ENCODE data around the gene MPV17L2. TPM values are rescaled to one million over a fixed set of nuclear protein-coding genes. Genes with fewer than 3 reads are reported as not detected.

MPV17L2 gene
- total RNA-seq, 6 experiments from 2014 or later, result 6.5 to 26.4 (median 7.5) TPM

- Histone ChIP-seq H3K27ac (no peak overlapping the region), H3K36me3 (no peaks in the 10 kb centered on the region), H3K9me3 (no peaks in the 10 kb centered on the region), H3K4me1 (peaks cover 0 to 11% (median 2%) of the 10 kb centered on the region in 4 donors), H3K4me3 (no peak overlapping the region), H3K27me3 (peaks cover 0 to 8% of the 10 kb centered on the region in 2 donors)
- no peak for ATAC-seq
- no peak for TF ChIP-seq CTCF (IDR thresholded peaks at IDR 0.05)
- TF ChIP-seq POLR2A (IDR thresholded peaks at IDR 0.05), result no peak
- DNase-seq, result no peak
- intact Hi-C loops (cut with DNase I), result no loop called here
- WGBS (ENCODE audit: insufficient coverage, low coverage, low lambda C conversion rate, missing lambda C conversion rate), result 71% methylated on average over 4 of the region's 4 CpGs
These were observed 36.9 kb downstream of the MPV17L2 start for GRCh38 chr19:18229915-18230314.

- WGBS (ENCODE audit: insufficient coverage, low coverage, low lambda C conversion rate, missing lambda C conversion rate), result 42% methylated on average over 6 of the region's 18 CpGs
- Histone ChIP-seq H3K4me1 (peaks cover 0 to 1% (median 0%) of the 10 kb centered on the region in 4 donors), H3K9me3 (no peaks in the 10 kb centered on the region), H3K27ac (no peak overlapping the region), H3K36me3 (no peaks in the 10 kb centered on the region), H3K4me3 (no peak overlapping the region), H3K27me3 (no peaks in the 10 kb centered on the region)
- intact Hi-C loops (cut with DNase I), result no loop called here
- TF ChIP-seq POLR2A (IDR thresholded peaks at IDR 0.05) (no peak), CTCF (IDR thresholded peaks at IDR 0.05) (no peak)
- DNase-seq (no peak), ATAC-seq (peak in 3 of 4 donors; percentile 5 to 27 (median 19))
These were observed 38.1 kb downstream of the MPV17L2 start for GRCh38 chr19:18230941-18231734.

- no peaks in the 10 kb centered on the region for H3K4me1 ChIP-seq
- H3K4me3 ChIP-seq, result no peak overlapping the region
- intact Hi-C loops (cut with DNase I), result no loop called here
- H3K9me3 ChIP-seq, result no peaks in the 10 kb centered on the region
- H3K27me3 ChIP-seq, result no peaks in the 10 kb centered on the region
- WGBS (ENCODE audit: insufficient coverage, low coverage, low lambda C conversion rate, missing lambda C conversion rate), result 34% methylated on average over 3 of the region's 4 CpGs
- H3K27ac ChIP-seq, result no peak overlapping the region
- no peaks in the 10 kb centered on the region for H3K36me3 ChIP-seq
- no peak for TF ChIP-seq CTCF (IDR thresholded peaks at IDR 0.05)
- no peak for TF ChIP-seq POLR2A (IDR thresholded peaks at IDR 0.05)
- DNase-seq (no peak), ATAC-seq (no peak)
These were observed 38.8 kb downstream of the MPV17L2 start for GRCh38 chr19:18231775-18232174.

- Histone ChIP-seq H3K27me3 (no peaks in the 10 kb centered on the region), H3K9me3 (no peaks in the 10 kb centered on the region), H3K4me3 (no peak overlapping the region), H3K36me3 (no peaks in the 10 kb centered on the region), H3K4me1 (no peaks in the 10 kb centered on the region), H3K27ac (no peak overlapping the region)
- no peak for DNase-seq
- no peak for ATAC-seq
- TF ChIP-seq CTCF (IDR thresholded peaks at IDR 0.05), result no peak
- TF ChIP-seq POLR2A (IDR thresholded peaks at IDR 0.05), result no peak
- 12% methylated on average over 10 of the region's 46 CpGs for whole genome bisulfite sequencing (ENCODE audit: insufficient coverage, low coverage, low lambda C conversion rate, missing lambda C conversion rate)
- intact Hi-C loops (cut with DNase I), result no loop called here
These were observed 39.7 kb downstream of the MPV17L2 start for GRCh38 chr19:18232540-18233223.
